Heart right ventricle (tissue), 16 donors: Measurements from ENCODE around the gene SAFB2. TPM values are rescaled to one million over a fixed set of nuclear protein-coding genes. Genes with fewer than 3 reads are reported as not detected.

ENCODE experiments used
- ATAC-seq, 8 donors: fragments of 200-7000 bp; cut with Tn5 transposase; one replicate each; pipeline ENCODE4 v1.9.1; 2020; ENCODE audit warnings: mild to moderate bottlenecking in 8 of 8, moderate library complexity in 8 of 8, moderate number of reproducible peaks in 1 of 8
- DNase-seq, 2 donors: peaks; one replicate each; pipeline ENCODE4 v3.0.0-alpha.2; 2020
- H3K27ac ChIP-seq, 10 donors: fragments of 200-600 bp; sonication (generic) in 2 of 10; one replicate each; pipeline versions ENCODE4 v1.5.0 to v1.8.0; 2020 to 2022; ENCODE audit warnings: mild to moderate bottlenecking in 3 of 10
- H3K27me3 ChIP-seq, 7 donors: fragments of 200-600 bp; one replicate each; pipeline ENCODE4 v1.8.0; 2021 to 2022; ENCODE audit warnings: mild to moderate bottlenecking in 2 of 7
- H3K36me3 ChIP-seq, 9 donors: fragments of 200-600 bp; sonication (generic) in 1 of 9; one replicate each; pipeline versions ENCODE4 v1.5.0 to v1.8.0; 2020 to 2022; ENCODE audit warnings: mild to moderate bottlenecking in 2 of 9
- H3K4me1 ChIP-seq, 9 donors: fragments of 200-600 bp; sonication (generic) in 1 of 9; one replicate each; pipeline versions ENCODE4 v1.5.0 to v1.8.0; 2020 to 2022; ENCODE audit warnings: mild to moderate bottlenecking in 4 of 9
- H3K4me3 ChIP-seq, 10 donors: fragments of 200-600 bp; sonication (generic) in 2 of 10; one replicate each; pipeline versions ENCODE4 v1.5.0 to v1.8.0; 2020 to 2022; ENCODE audit warnings: mild to moderate bottlenecking in 7 of 10, moderate library complexity in 2 of 10
- H3K9me3 ChIP-seq, 11 donors: fragments of 200-600 bp in 10 of 11; sonication (generic) in 2 of 11; one replicate each; pipeline versions ENCODE4 v1.5.0 to v1.8.0; 2013 to 2022; ENCODE audit warnings: mild to moderate bottlenecking in 2 of 11, control low read depth in 1 of 11, moderate library complexity in 1 of 11
- WGBS, 2 donors: extraction: QIAGEN DNeasy Blood & Tissue Kit; methylation state at CpG; one replicate each; pipeline ENCODE4 v1.1.7; 2013; ENCODE audit warnings: inconsistent platforms in 1 of 2; 5-methylcytosine and 5-hydroxymethylcytosine counted together
- intact Hi-C, 10 donors: fragments of 100-400 bp; cut with DNase I; formaldehyde crosslinking; loops; one replicate each; pipeline versions ENCODE4 v1.11.1 to v1.14.2; 2022
- polyA plus RNA-seq, 2 donors: library from polyadenylated mRNA; stranded (reverse); fragments of 200-250 nt; gene quantifications; one replicate each; pipeline ENCODE4 v1.2.3, GENCODE V29; 2013
- total RNA-seq, 10 donors: library from RNA; stranded (reverse); fragmentation: NEBNext Ultra II Directional in 3 of 10; extraction: Animal tissue kit (Norgen Biotek cat#: 25700) in 3 of 10; gene quantifications; one replicate each; pipeline versions ENCODE4 v1.2.1 to v1.2.4, GENCODE V29; 2021 to 2023
- TF ChIP-seq, protein P1 (sequence below), 9 donors: fragments of 200-600 bp; sonication (generic) in 2 of 9; IDR thresholded peaks; one replicate each; pipeline versions ENCODE4 v1.5.0 to v1.8.0; 2021 to 2022; ENCODE audit warnings: antibody characterized with exemption in 9 of 9, mild to moderate bottlenecking in 5 of 9, moderate library complexity in 1 of 9
- donor health status: Arrhythmogenic right ventricular cardiomyopathy.
- donor health status: ischemic (EF 13 %, LVEDD 7.1; RV severe dilation, severe dysfunction).
- donor health status: healthy with polysubstance abuse.
- donor health status: DM: no; HTN: yes; CAD: no.
- donor health status: DM: no; HTN: no; CAD: no.
- donor health status: ischemic (EF 25% LVEDD 6.9; RV normal size, moderate dysfunction).
- donor health status: ischemic (EF 25% LVEDD 5.7; RV mildly dilated, moderate dysfunction).
- donor health status: healthy.
- donor health status: DM: yes; HTN: yes; CAD: no.
- donor health status: Ischemic cardiomyopathy.
- donor health status: ischemic (EF 35%, LVEDD 5.7; RV mildly dilated, moderate dysfunction).
- donor health status: nonischemic (EF 11% LVEDD 7.7; RV severe dilation, severe dysfunction).
- donor health status: DM: yes; HTN: yes; CAD: no.
- donor health status: PGD.
- donor health status: ischemic (EF 29% LVEDD 5.4; RV normal size, mild dysfunction).
- donor health status: nonischemic (EF 23%, LVEDD 6.1; RV moderate dilation, normal function).

Gene SAFB2
- total and polyA plus RNA-seq, 12 donors: 30.8 to 80.3 (median 45.9) TPM

- TF ChIP-seq, protein P1, sequence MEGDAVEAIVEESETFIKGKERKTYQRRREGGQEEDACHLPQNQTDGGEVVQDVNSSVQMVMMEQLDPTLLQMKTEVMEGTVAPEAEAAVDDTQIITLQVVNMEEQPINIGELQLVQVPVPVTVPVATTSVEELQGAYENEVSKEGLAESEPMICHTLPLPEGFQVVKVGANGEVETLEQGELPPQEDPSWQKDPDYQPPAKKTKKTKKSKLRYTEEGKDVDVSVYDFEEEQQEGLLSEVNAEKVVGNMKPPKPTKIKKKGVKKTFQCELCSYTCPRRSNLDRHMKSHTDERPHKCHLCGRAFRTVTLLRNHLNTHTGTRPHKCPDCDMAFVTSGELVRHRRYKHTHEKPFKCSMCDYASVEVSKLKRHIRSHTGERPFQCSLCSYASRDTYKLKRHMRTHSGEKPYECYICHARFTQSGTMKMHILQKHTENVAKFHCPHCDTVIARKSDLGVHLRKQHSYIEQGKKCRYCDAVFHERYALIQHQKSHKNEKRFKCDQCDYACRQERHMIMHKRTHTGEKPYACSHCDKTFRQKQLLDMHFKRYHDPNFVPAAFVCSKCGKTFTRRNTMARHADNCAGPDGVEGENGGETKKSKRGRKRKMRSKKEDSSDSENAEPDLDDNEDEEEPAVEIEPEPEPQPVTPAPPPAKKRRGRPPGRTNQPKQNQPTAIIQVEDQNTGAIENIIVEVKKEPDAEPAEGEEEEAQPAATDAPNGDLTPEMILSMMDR (IDR thresholded peaks at IDR 0.05): no peak
- Histone ChIP-seq H3K4me1 (peaks cover 15 to 87% (median 68%) of the 10 kb centered on the region in 9 donors), H3K27me3 (no peaks in the 10 kb centered on the region), H3K27ac (peak overlapping the region in 2 of 10 donors; percentile 4 to 10), H3K4me3 (no peak overlapping the region), H3K36me3 (peaks cover 0 to 59% (median 12%) of the 10 kb centered on the region in 9 donors), H3K9me3 (no peaks in the 10 kb centered on the region)
- 58 to 64% methylated on average over 9 of the region's 9 CpGs for WGBS, 2 donors
- DNase-seq (no peak), ATAC-seq (peak in 4 of 8 donors; percentile 22 to 29 (median 26))
- intact Hi-C loops: no loop called here
Measured at GRCh38 chr19:5631567-5632240, 9.1 kb upstream of the SAFB2 start.

DNA sequence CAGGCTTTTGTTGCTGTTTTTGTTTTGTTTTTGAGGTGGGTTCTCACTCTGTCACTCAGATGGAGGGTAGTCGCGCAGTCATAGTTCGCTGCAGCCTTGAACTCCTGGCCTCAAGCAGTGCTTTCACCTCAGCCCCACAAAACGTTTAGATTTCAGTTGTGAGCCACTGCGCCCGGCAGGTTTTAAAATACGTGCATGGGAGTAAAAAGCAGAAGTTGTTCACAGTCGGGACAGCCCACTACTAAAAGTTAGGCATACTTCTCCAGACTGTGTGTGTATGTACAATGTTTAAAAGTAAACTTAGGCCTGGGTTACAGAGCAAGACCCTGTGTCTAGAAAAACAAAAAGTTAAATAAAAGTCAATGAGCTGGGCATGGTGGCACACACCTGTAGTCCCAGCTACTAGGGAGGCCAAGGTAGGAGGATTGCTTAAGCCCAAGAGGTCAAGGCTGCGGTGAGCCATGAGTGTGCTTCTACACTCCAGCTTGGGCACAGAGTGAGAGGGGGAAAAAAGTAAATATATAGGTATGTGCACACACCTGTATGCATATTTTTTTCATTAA is 6.4 kb upstream of the SAFB2 start:
- TF ChIP-seq, protein P1 (IDR thresholded peaks at IDR 0.05): no peak
- ATAC-seq (no peak), DNase-seq (no peak)
- Histone ChIP-seq H3K27me3 (no peaks in the 10 kb centered on the region), H3K36me3 (peaks cover 0 to 67% (median 15%) of the 10 kb centered on the region in 9 donors), H3K4me3 (peak overlapping the region in 1 of 10 donors; percentile 0), H3K4me1 (peaks cover 30 to 98% (median 90%) of the 10 kb centered on the region in 9 donors), H3K27ac (peak overlapping the region in 1 of 10 donors; percentile 57), H3K9me3 (no peaks in the 10 kb centered on the region)
- intact Hi-C loops: loop anchor here in 1 of 10 donors (5.0 kb wide), 1 partner anchor 48 kb away; no protein-coding TSS in a partner anchor
- 81 to 90% methylated on average over 9 of the region's 9 CpGs for WGBS, 2 donors

DNA sequence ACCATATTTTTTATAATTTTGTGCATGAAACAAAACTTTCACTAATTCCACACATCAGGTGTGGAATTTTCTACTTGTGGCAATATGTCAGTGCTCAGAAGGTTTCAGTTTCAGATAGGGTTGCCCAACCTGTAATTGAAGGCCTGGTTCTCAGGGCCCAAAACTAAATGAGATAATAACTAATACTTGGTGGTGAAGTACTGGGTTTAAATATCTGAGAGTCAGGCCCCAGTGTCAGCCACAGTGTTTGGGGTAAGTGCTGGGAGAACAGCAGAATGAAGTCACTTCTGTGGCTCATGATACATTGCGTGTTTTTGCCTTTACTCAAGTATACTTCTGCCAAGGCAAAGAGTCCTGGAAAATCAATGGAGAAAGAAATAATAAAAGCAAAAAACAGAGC is 5.9 kb upstream of the SAFB2 start:
- intact Hi-C loops: loop anchor here in 1 of 10 donors (5.0 kb wide), 1 partner anchor 49 kb away; no protein-coding TSS in a partner anchor
- H3K36me3 ChIP-seq: peaks cover 0 to 67% (median 15%) of the 10 kb centered on the region in 9 donors
- H3K4me1 ChIP-seq: peaks cover 30 to 98% (median 86%) of the 10 kb centered on the region in 9 donors
- peak overlapping the region in 1 of 10 donors; percentile 57 for H3K27ac ChIP-seq
- H3K9me3 ChIP-seq: no peaks in the 10 kb centered on the region
- H3K27me3 ChIP-seq: no peaks in the 10 kb centered on the region
- peak overlapping the region in 1 of 10 donors; percentile 0 for H3K4me3 ChIP-seq
- no peak for DNase-seq
- ATAC-seq: no peak
- WGBS, 2 donors: 68 to 83% methylated on average over 1 of the region's 1 CpG
- TF ChIP-seq, protein P1 (IDR thresholded peaks at IDR 0.05): no peak

GRCh38 chr19:5627395-5627904 is 4.9 kb upstream of the SAFB2 start:
- WGBS, 2 donors: 58 to 59% methylated on average over 6 of the region's 6 CpGs
- Histone ChIP-seq H3K4me1 (peaks cover 26 to 89% (median 77%) of the 10 kb centered on the region in 9 donors), H3K9me3 (no peaks in the 10 kb centered on the region), H3K27ac (peak overlapping the region in 1 of 10 donors; percentile 57), H3K36me3 (peaks cover 0 to 63% (median 15%) of the 10 kb centered on the region in 9 donors), H3K27me3 (no peaks in the 10 kb centered on the region), H3K4me3 (no peak overlapping the region)
- TF ChIP-seq, protein P1 (IDR thresholded peaks at IDR 0.05): no peak
- DNase-seq (peak; percentile 40 to 56), ATAC-seq (no peak)
- intact Hi-C loops: loop anchor here in 1 of 10 donors (5.0 kb wide), 1 partner anchor 50 kb away; no protein-coding TSS in a partner anchor
